Right atrium auricular region (tissue), 2 donors: ENCODE results near the gene TARDBP. TPM values are rescaled to one million over a fixed set of nuclear protein-coding genes. Genes with fewer than 3 reads are reported as not detected.
"Not testable (repeated sequence)": the region's sequence is repeated elsewhere in the genome, so short reads cannot be mapped to it uniquely, and the experiment has no call there.

Experiments used
- DNase-seq: peaks from one replicate; pipeline ENCODE4 v3.0.0-alpha.2; 2019; ENCODE audit warnings: low spot score
- H3K27ac ChIP-seq, 2 donors: fragments of 200-600 bp; sonication (generic); 1 replicate in 1 of 2; 2 replicates in 1 of 2; pipeline ENCODE4 v1.5.1; 2016 to 2019
- H3K27me3 ChIP-seq, 2 donors: fragments of 200-600 bp; sonication (generic); one replicate each; pipeline versions ENCODE4 v1.5.1 to v1.6.0; 2017 to 2019
- H3K36me3 ChIP-seq: fragments of 200-600 bp; sonication (generic); one replicate; pipeline ENCODE4 v1.5.1; 2016
- H3K4me1 ChIP-seq, 2 donors: fragments of 200-600 bp; sonication (generic); one replicate each; pipeline versions ENCODE4 v1.5.1 to v1.6.0; 2017 to 2019
- H3K4me3 ChIP-seq, 2 donors: fragments of 200-600 bp; sonication (generic); 1 replicate in 1 of 2; 2 replicates in 1 of 2; pipeline ENCODE4 v1.5.1; 2017 to 2019; ENCODE audit warnings: mild to moderate bottlenecking in 1 of 2, moderate library complexity in 1 of 2
- H3K9me3 ChIP-seq, 2 donors: fragments of 200-600 bp; sonication (generic); one replicate each; pipeline ENCODE4 v1.5.1; 2019
- CTCF ChIP-seq, 2 donors: fragments of 200-600 bp; sonication (generic); IDR thresholded peaks; one replicate each; pipeline ENCODE4 v1.5.1; 2019; ENCODE audit warnings: antibody characterized with exemption in 2 of 2
- total RNA-seq, 2 donors: library from RNA; depleted of rRNA; stranded (reverse); fragments of >200 nt; gene quantifications; one replicate each; pipeline ENCODE4 v1.1.0, GENCODE V29; 2016

The TARDBP gene
- total RNA-seq, 2 donors from 2014 or later = 60.8 to 64.6 TPM

GRCh38 chr1:11046270-11046566 is 33.8 kb downstream of the TARDBP start:
- DNase-seq = no peak
- no peaks in the 10 kb centered on the region for H3K36me3 ChIP-seq
- TF ChIP-seq CTCF (IDR thresholded peaks at IDR 0.05) = no peak
- H3K4me3 ChIP-seq = no peak overlapping the region
- H3K27ac ChIP-seq = no peak overlapping the region
- H3K9me3 ChIP-seq = no peaks in the 10 kb centered on the region
- no peaks in the 10 kb centered on the region for H3K4me1 ChIP-seq
- no peaks in the 10 kb centered on the region for H3K27me3 ChIP-seq

GRCh38 chr1:11046625-11047365 is 34.3 kb downstream of the TARDBP start, which contains the start of gene MASP2:
TSS of gene MASP2 (minus strand) at chr1:11047239. CDS start at chr1:11047207, 32 bp downstream.
- H3K4me1 ChIP-seq = no peaks in the 10 kb centered on the region
- H3K27me3 ChIP-seq = no peaks in the 10 kb centered on the region
- no peak within 1 kb of the TSS for H3K27ac ChIP-seq
- no peak for DNase-seq
- H3K36me3 ChIP-seq = no peaks in the 10 kb centered on the region
- H3K9me3 ChIP-seq = no peaks in the 10 kb centered on the region
- H3K4me3 ChIP-seq = no peak within 1 kb of the TSS
- TF ChIP-seq CTCF (IDR thresholded peaks at IDR 0.05) = no peak

- not testable (repeated sequence) for H3K27ac ChIP-seq, DNase-seq, H3K27me3 ChIP-seq, H3K4me3 ChIP-seq, H3K4me1 ChIP-seq, H3K9me3 ChIP-seq
- peaks cover 11% of the 10 kb centered on the region for H3K36me3 ChIP-seq
Measured at GRCh38 chr1:11051121-11051520, 38.7 kb downstream of the TARDBP start.

- no peak overlapping the region for H3K27ac ChIP-seq
- DNase-seq = no peak
- peaks cover 18% of the 10 kb centered on the region for H3K36me3 ChIP-seq
- TF ChIP-seq CTCF (IDR thresholded peaks at IDR 0.05) = no peak
- H3K4me3 ChIP-seq = no peak overlapping the region
- peaks cover 0 to 7% of the 10 kb centered on the region in 2 donors for H3K4me1 ChIP-seq
- no peaks in the 10 kb centered on the region for H3K27me3 ChIP-seq
- H3K9me3 ChIP-seq = no peaks in the 10 kb centered on the region
Measured at GRCh38 chr1:11051781-11052511, 39.5 kb downstream of the TARDBP start.

GRCh38 chr1:11052839-11053757 is 40.6 kb downstream of the TARDBP start:
- Histone ChIP-seq H3K4me1 (peaks cover 0 to 7% of the 10 kb centered on the region in 2 donors), H3K27me3 (no peaks in the 10 kb centered on the region), H3K27ac (no peak overlapping the region), H3K36me3 (peaks cover 18% of the 10 kb centered on the region), H3K9me3 (no peaks in the 10 kb centered on the region), H3K4me3 (no peak overlapping the region)
- no peak for DNase-seq
- TF ChIP-seq CTCF (IDR thresholded peaks at IDR 0.05) = no peak

- no peaks in the 10 kb centered on the region for H3K27me3 ChIP-seq
- H3K27ac ChIP-seq = no peak overlapping the region
- H3K9me3 ChIP-seq = no peaks in the 10 kb centered on the region
- no peak for TF ChIP-seq CTCF (IDR thresholded peaks at IDR 0.05)
- no peak overlapping the region for H3K4me3 ChIP-seq
- no peak for DNase-seq
- H3K4me1 ChIP-seq = peaks cover 0 to 10% of the 10 kb centered on the region in 2 donors
- H3K36me3 ChIP-seq = peaks cover 18% of the 10 kb centered on the region
Measured at GRCh38 chr1:11053758-11054137, 41.3 kb downstream of the TARDBP start.
